Measurements from ENCODE around the gene IQGAP3. TPM values are rescaled to one million over a fixed set of nuclear protein-coding genes. Genes with fewer than 3 reads are reported as not detected.
A peak's percentile ranks its signal among the peaks of the same experiment; 100 is the strongest.

IQGAP3 gene
- total RNA-seq, 8 experiments from 2014 or later, result 0.20 to 11.6 (median 1.5) TPM

GRCh38 chr1:156482276-156482675 is 90.1 kb downstream of the IQGAP3 start:
- WGBS, 10 experiments, result 69 to 96% (median 85%) methylated on average over 1 to 17 of the region's 19 CpGs; no CpG with 5 or more reads in 2 of the 10 experiments
- Histone ChIP-seq H3K27ac (no peak overlapping the region), H3K4me1 (replicated peaks in 1 of 2) (peaks cover 9% of the 10 kb centered on the region in 2 donors), H3K4me3 (no peak overlapping the region)
- no peak for ATAC-seq (replicated peaks in 6 of 8)
- in situ Hi-C loops (cut with MboI; ENCODE audit: low pct_unique_long_range_greater_than_20kb in 2 of 9, low sequenced_read_pairs in 9 of 9, unreplicated experiment in 9 of 9), result no loop called here

- Histone ChIP-seq H3K4me3 (no peak overlapping the region), H3K4me1 (replicated peaks in 1 of 2) (peaks cover 1% of the 10 kb centered on the region in 2 donors), H3K27ac (no peak overlapping the region)
- 20 to 100% (median 92%) methylated on average over 1 to 5 of the region's 5 CpGs; no CpG with 5 or more reads in 2 of the 10 experiments for WGBS, 10 experiments
- in situ Hi-C loops (cut with MboI; ENCODE audit: low pct_unique_long_range_greater_than_20kb in 2 of 9, low sequenced_read_pairs in 9 of 9, unreplicated experiment in 9 of 9), result no loop called here
- ATAC-seq (replicated peaks in 6 of 8), result no peak
These were observed 90.8 kb downstream of the IQGAP3 start for GRCh38 chr1:156481527-156481926.

- Histone ChIP-seq H3K27ac (no peak overlapping the region), H3K4me3 (no peak overlapping the region), H3K4me1 (replicated peaks in 1 of 2) (no peaks in the 10 kb centered on the region)
- 43 to 92% (median 80%) methylated on average over 9 to 12 of the region's 34 CpGs; no CpG with 5 or more reads in 6 of the 10 experiments for WGBS, 10 experiments
- in situ Hi-C loops (cut with MboI; ENCODE audit: low pct_unique_long_range_greater_than_20kb in 2 of 9, low sequenced_read_pairs in 9 of 9, unreplicated experiment in 9 of 9), result no loop called here
- peak in 7 of 8 experiments; percentile 15 to 73 (median 54) for ATAC-seq (replicated peaks in 6 of 8)
These were observed 91.8 kb downstream of the IQGAP3 start for GRCh38 chr1:156480411-156481192.

- in situ Hi-C loops (cut with MboI; ENCODE audit: low pct_unique_long_range_greater_than_20kb in 2 of 9, low sequenced_read_pairs in 9 of 9, unreplicated experiment in 9 of 9), result no loop called here
- WGBS, 10 experiments, result 33 to 80% (median 68%) methylated on average over 1 to 3 of the region's 4 CpGs; no CpG with 5 or more reads in 3 of the 10 experiments
- no peak for ATAC-seq (replicated peaks in 6 of 8)
- no peak overlapping the region for H3K4me3 ChIP-seq
- H3K27ac ChIP-seq, result no peak overlapping the region
- no peaks in the 10 kb centered on the region for H3K4me1 ChIP-seq (replicated peaks in 1 of 2)
These were observed 92.4 kb downstream of the IQGAP3 start for GRCh38 chr1:156480016-156480370.

GRCh38 chr1:156479093-156480015 is 93.0 kb downstream of the IQGAP3 start:
- 83 to 100% (median 97%) methylated on average over 1 to 10 of the region's 15 CpGs; no CpG with 5 or more reads in 1 of the 10 experiments for WGBS, 10 experiments
- no peak overlapping the region for H3K4me3 ChIP-seq
- ATAC-seq (replicated peaks in 6 of 8), result peak in 3 of 8 experiments; percentile 28 to 54 (median 48)
- no peak overlapping the region for H3K27ac ChIP-seq
- H3K4me1 ChIP-seq (replicated peaks in 1 of 2), result no peaks in the 10 kb centered on the region
- in situ Hi-C loops (cut with MboI; ENCODE audit: low pct_unique_long_range_greater_than_20kb in 2 of 9, low sequenced_read_pairs in 9 of 9, unreplicated experiment in 9 of 9), result no loop called here

- no peak overlapping the region for H3K4me3 ChIP-seq
- in situ Hi-C loops (cut with MboI; ENCODE audit: low pct_unique_long_range_greater_than_20kb in 2 of 9, low sequenced_read_pairs in 9 of 9, unreplicated experiment in 9 of 9), result no loop called here
- H3K27ac ChIP-seq, result no peak overlapping the region
- ATAC-seq (replicated peaks in 6 of 8), result no peak
- WGBS, 10 experiments, result 87 to 98% (median 95%) methylated on average over 2 to 8 of the region's 8 CpGs; no CpG with 5 or more reads in 5 of the 10 experiments
- no peaks in the 10 kb centered on the region for H3K4me1 ChIP-seq (replicated peaks in 1 of 2)
These were observed 94.1 kb downstream of the IQGAP3 start for GRCh38 chr1:156478250-156478627.

- no peaks in the 10 kb centered on the region for H3K4me1 ChIP-seq (replicated peaks in 1 of 2)
- H3K27ac ChIP-seq, result no peak overlapping the region
- ATAC-seq (replicated peaks in 6 of 8), result no peak
- no peak overlapping the region for H3K4me3 ChIP-seq
- in situ Hi-C loops (cut with MboI; ENCODE audit: low pct_unique_long_range_greater_than_20kb in 2 of 9, low sequenced_read_pairs in 9 of 9, unreplicated experiment in 9 of 9), result no loop called here
- WGBS, 10 experiments, result 80 to 100% (median 88%) methylated on average over 1 to 3 of the region's 3 CpGs; no CpG with 5 or more reads in 5 of the 10 experiments
These were observed 94.7 kb downstream of the IQGAP3 start for GRCh38 chr1:156477526-156478249.

- peak in 1 of 8 experiments; percentile 3 for ATAC-seq (replicated peaks in 6 of 8)
- WGBS, 10 experiments, result 33 to 100% (median 70%) methylated on average over 1 to 8 of the region's 8 CpGs; no CpG with 5 or more reads in 4 of the 10 experiments
- in situ Hi-C loops (cut with MboI; ENCODE audit: low pct_unique_long_range_greater_than_20kb in 2 of 9, low sequenced_read_pairs in 9 of 9, unreplicated experiment in 9 of 9), result no loop called here
- no peaks in the 10 kb centered on the region for H3K4me1 ChIP-seq (replicated peaks in 1 of 2)
- H3K27ac ChIP-seq, result no peak overlapping the region
- H3K4me3 ChIP-seq, result no peak overlapping the region
These were observed 95.7 kb downstream of the IQGAP3 start for GRCh38 chr1:156476501-156477298.

GRCh38 chr1:156475568-156476500 is 96.5 kb downstream of the IQGAP3 start:
- H3K4me3 ChIP-seq, result no peak overlapping the region
- peak in 7 of 8 experiments; percentile 23 to 92 (median 52) for ATAC-seq (replicated peaks in 6 of 8)
- no peak overlapping the region for H3K27ac ChIP-seq
- no peaks in the 10 kb centered on the region for H3K4me1 ChIP-seq (replicated peaks in 1 of 2)
- in situ Hi-C loops (cut with MboI; ENCODE audit: low pct_unique_long_range_greater_than_20kb in 2 of 9, low sequenced_read_pairs in 9 of 9, unreplicated experiment in 9 of 9), result no loop called here
- WGBS, 10 experiments, result 0 to 93% (median 80%) methylated on average over 1 to 13 of the region's 25 CpGs; no CpG with 5 or more reads in 3 of the 10 experiments

Measured in motor neuron (in vitro differentiated cells).